Prostate gland (tissue), 2 donors: Measurements from ENCODE around the gene TBC1D2. TPM values are rescaled to one million over a fixed set of nuclear protein-coding genes. Genes with fewer than 3 reads are reported as not detected.

Experiments
- DNase-seq: peaks from one replicate; pipeline ENCODE4 v3.0.0-alpha.2; 2019; ENCODE audit warnings: low spot score
- H3K27ac ChIP-seq, 2 donors: fragments of 200-600 bp; sonication (generic); 2 replicates each; pipeline ENCODE4 v1.5.1; 2017 to 2019
- H3K27me3 ChIP-seq: fragments of 200-600 bp; sonication (generic); replicated peaks from 2 replicates; pipeline ENCODE4 v1.5.1; 2019; ENCODE audit not compliant: insufficient read depth
- H3K36me3 ChIP-seq, 2 donors: fragments of 200-600 bp; sonication (generic); 1 replicate in 1 of 2; 2 replicates in 1 of 2; pipeline versions ENCODE4 v1.5.1 to v1.8.1; 2017 to 2019
- H3K4me1 ChIP-seq: fragments of 200-600 bp; sonication (generic); replicated peaks from 2 replicates; pipeline ENCODE4 v1.5.1; 2019
- H3K4me3 ChIP-seq, 2 donors: fragments of 200-600 bp; sonication (generic); 2 replicates each; pipeline ENCODE4 v1.5.1; 2017 to 2019
- H3K9me3 ChIP-seq: fragments of 200-600 bp; sonication (generic); 2 replicates; pipeline ENCODE4 v1.5.1; 2017
- CTCF ChIP-seq, 4 experiments: fragments of 200-600 bp in 2 of 4; fragments of 450-650 bp in 2 of 4; sonication (generic) in 2 of 4; IDR thresholded peaks; 1 replicate in 3 of 4; 2 replicates in 1 of 4; pipeline ENCODE4 v1.5.1; 2016 to 2019; ENCODE audit warnings: antibody characterized with exemption in 4 of 4, mild to moderate bottlenecking in 2 of 4, moderate library complexity in 2 of 4
- POLR2A ChIP-seq: fragments of 450-650 bp; IDR thresholded peaks from one replicate; pipeline ENCODE4 v1.6.1; 2016; ENCODE audit warnings: antibody characterized with exemption, mild to moderate bottlenecking
- POLR2AphosphoS5 ChIP-seq: sonication (generic); formaldehyde crosslinking; IDR thresholded peaks from one replicate; pipeline ENCODE4 v1.6.1; 2017; ENCODE audit warnings: antibody characterized with exemption
- WGBS: methylation state at CpG from one replicate; pipeline ENCODE4 v1.1.5; 2018; 5-methylcytosine and 5-hydroxymethylcytosine counted together
- intact Hi-C: fragments of 100-400 bp; cut with DNase I; formaldehyde crosslinking; loops from one replicate; pipeline ENCODE4 v1.14.2; 2022
- total RNA-seq, 2 donors: library from RNA; depleted of rRNA; stranded (reverse); fragments of >200 nt; gene quantifications; one replicate each; pipeline ENCODE4 v1.1.0, GENCODE V29; 2016

TBC1D2 gene
- total RNA-seq, 2 donors from 2014 or later = 18.4 to 18.8 TPM

GRCh38 chr9:98264516-98264915, 9.1 kb upstream of the TBC1D2 start:
- Histone ChIP-seq H3K4me3 (no peak overlapping the region), H3K9me3 (no peaks in the 10 kb centered on the region), H3K36me3 (no peaks in the 10 kb centered on the region), H3K27me3 (no peaks in the 10 kb centered on the region), H3K27ac (no peak overlapping the region), H3K4me1 (no peaks in the 10 kb centered on the region)
- TF ChIP-seq POLR2A (no peak), CTCF (IDR thresholded peaks at IDR 0.05) (no peak), POLR2AphosphoS5 (no peak)
- DNase-seq = no peak
- intact Hi-C loops = no loop called here
- 84% methylated on average over 2 of the region's 2 CpGs for WGBS

GRCh38 chr9:98263482-98264357, 8.3 kb upstream of the TBC1D2 start:
- TF ChIP-seq CTCF (IDR thresholded peaks at IDR 0.05) (peak; percentile 59 to 92 (median 78)), POLR2A (no peak), POLR2AphosphoS5 (peak; percentile 57)
- intact Hi-C loops = loop anchor here (2.0 kb wide), 1 partner anchor 189 kb away; no protein-coding TSS in a partner anchor
- Histone ChIP-seq H3K9me3 (no peaks in the 10 kb centered on the region), H3K27ac (no peak overlapping the region), H3K36me3 (no peaks in the 10 kb centered on the region), H3K4me3 (no peak overlapping the region), H3K4me1 (no peaks in the 10 kb centered on the region), H3K27me3 (no peaks in the 10 kb centered on the region)
- peak; percentile 77 for DNase-seq
- 32% methylated on average over 8 of the region's 8 CpGs for WGBS

GRCh38 chr9:98263080-98263479, 7.6 kb upstream of the TBC1D2 start:
- Histone ChIP-seq H3K9me3 (no peaks in the 10 kb centered on the region), H3K36me3 (no peaks in the 10 kb centered on the region), H3K4me1 (no peaks in the 10 kb centered on the region), H3K4me3 (no peak overlapping the region), H3K27me3 (no peaks in the 10 kb centered on the region), H3K27ac (no peak overlapping the region)
- intact Hi-C loops = loop anchor here (2.0 kb wide), 1 partner anchor 188 kb away; no protein-coding TSS in a partner anchor
- TF ChIP-seq POLR2A (no peak), CTCF (IDR thresholded peaks at IDR 0.05) (no peak), POLR2AphosphoS5 (no peak)
- no peak for DNase-seq
- WGBS = 92% methylated on average over 1 of the region's 1 CpG

GRCh38 chr9:98262056-98262455, 6.6 kb upstream of the TBC1D2 start:
- no peaks in the 10 kb centered on the region for H3K4me1 ChIP-seq
- 93% methylated on average over 3 of the region's 3 CpGs for WGBS
- intact Hi-C loops = loop anchor here (1.0 to 2.0 kb wide), 2 partner anchors 57 to 187 kb away; no protein-coding TSS in a partner anchor
- TF ChIP-seq CTCF (IDR thresholded peaks at IDR 0.05) = no peak
- TF ChIP-seq POLR2A = no peak
- TF ChIP-seq POLR2AphosphoS5 = no peak
- DNase-seq = no peak
- no peak overlapping the region for H3K27ac ChIP-seq
- no peaks in the 10 kb centered on the region for H3K36me3 ChIP-seq
- H3K9me3 ChIP-seq = no peaks in the 10 kb centered on the region
- no peaks in the 10 kb centered on the region for H3K27me3 ChIP-seq
- no peak overlapping the region for H3K4me3 ChIP-seq

- Histone ChIP-seq H3K9me3 (no peaks in the 10 kb centered on the region), H3K4me1 (no peaks in the 10 kb centered on the region), H3K27me3 (no peaks in the 10 kb centered on the region), H3K27ac (no peak overlapping the region), H3K4me3 (no peak overlapping the region), H3K36me3 (no peaks in the 10 kb centered on the region)
- intact Hi-C loops = no loop called here
- DNase-seq = no peak
- 82% methylated on average over 5 of the region's 5 CpGs for WGBS
- TF ChIP-seq POLR2A (no peak), CTCF (IDR thresholded peaks at IDR 0.05) (no peak), POLR2AphosphoS5 (no peak)
Measured at GRCh38 chr9:98260635-98261034, 5.2 kb upstream of the TBC1D2 start.
